HT1080 (cell line): ENCODE data around the gene DCTN2. TPM values are rescaled to one million over a fixed set of nuclear protein-coding genes. Genes with fewer than 3 reads are reported as not detected.
"Not testable (repeated sequence)": the region's sequence is repeated elsewhere in the genome, so short reads cannot be mapped to it uniquely, and the experiment has no call there.

ENCODE experiments used
- DNase-seq: peaks from one replicate; pipeline ENCODE4 v3.0.0-alpha.2; 2015; ENCODE audit warnings: low read depth
- polyA plus RNA-seq, 2 experiments: library from polyadenylated mRNA; depleted of rRNA; stranded (reverse); fragments of >200 nt; gene quantifications; 2 replicates each; pipeline ENCODE4 v1.2.3, GENCODE V29; 2015
- total RNA-seq: library from RNA; depleted of rRNA; stranded (reverse); fragments of >200 nt; shearing (Covaris generic); gene quantifications from 2 replicates; pipeline ENCODE4 v1.2.3, GENCODE V29; 2014; rRNA removed

Gene DCTN2
- total RNA-seq, result 79.5 and 87.1 TPM in 2 replicates
- 158 and 177 TPM in 2 replicates for polyA plus RNA-seq (2015; cell fraction: cytosol; rRNA removed)
- polyA plus RNA-seq (2015; cell fraction: nucleus; rRNA removed), result 152 and 164 TPM in 2 replicates

DNA sequence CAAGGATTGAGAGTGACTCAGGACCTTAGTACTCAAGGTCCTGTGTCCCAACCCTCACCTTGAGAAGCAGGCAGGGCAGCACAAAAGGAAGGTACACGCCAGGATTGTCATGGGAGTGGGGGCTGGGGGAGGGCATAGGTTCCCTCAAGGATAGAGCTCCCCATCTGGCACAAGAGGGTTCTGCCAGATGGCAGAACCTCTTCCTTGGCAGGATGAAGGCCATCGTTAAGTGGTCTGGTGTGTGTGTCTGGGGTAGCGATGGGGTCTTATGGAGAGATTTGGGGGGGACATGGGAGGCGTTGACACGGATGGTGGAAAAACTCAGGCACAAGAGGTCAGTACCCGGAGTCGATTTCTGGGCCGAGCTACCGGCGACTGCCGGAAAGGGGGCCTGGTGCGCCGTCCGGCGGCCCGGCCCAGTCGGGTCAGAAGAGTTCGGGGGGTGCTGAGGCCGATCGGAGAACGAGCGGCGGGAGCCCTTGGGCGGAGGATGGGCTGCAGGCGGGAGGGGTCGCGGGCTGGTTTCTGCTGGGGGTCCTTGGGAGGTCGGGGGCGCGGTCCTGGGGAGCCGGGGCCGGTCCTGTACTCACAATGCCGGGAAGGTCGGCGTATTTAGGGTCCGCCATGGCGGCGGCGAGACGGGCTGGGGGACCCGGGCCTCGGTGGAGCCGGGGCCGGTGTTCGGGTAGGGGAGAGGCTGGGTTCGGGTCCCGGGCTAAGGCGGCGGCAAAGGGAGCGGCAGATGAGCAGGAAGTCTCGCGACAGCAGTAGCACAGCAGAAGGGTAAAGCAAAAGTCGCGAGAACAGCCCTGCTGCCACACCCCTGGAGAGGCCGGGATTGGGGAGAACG, at the start of gene DCTN2:
Gene DCTN2 (minus strand): TSS at position 755 of the 850 bp plus-strand sequence. CDS start 129 bp downstream, at position 626.
- DNase-seq, result peak; percentile 96

GRCh38 chr12:57593187-57593586, 46.2 kb upstream of the DCTN2 start:
- no peak for DNase-seq

DNA sequence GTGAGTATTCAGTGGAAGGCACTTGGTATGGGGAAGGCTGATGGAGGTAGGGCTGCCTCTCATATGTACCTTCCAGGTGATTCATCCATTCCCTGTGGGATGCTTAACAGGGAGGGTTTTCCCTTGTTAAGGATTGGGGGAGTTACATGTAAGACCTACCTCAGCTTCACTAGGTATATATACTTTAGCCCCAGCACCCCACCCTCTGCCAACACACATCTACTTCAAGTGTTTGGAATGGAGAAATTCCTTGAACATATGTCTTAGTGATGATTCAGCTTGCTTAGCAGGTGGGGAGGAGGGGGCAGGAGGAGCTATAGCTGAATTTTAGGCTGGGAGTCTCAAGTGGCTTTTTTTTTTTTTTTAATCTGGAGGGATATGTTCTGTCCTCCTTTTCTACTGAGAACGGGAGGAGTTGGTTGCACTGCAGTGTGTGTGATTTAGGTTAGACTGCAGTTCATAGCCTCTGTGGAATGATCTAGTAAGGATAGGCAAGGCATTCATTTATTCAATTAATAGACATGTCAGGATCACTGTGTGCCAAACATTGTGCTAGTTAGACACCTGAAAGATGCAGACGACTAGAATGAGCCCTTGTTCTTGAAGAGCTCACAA, 45.7 kb upstream of the DCTN2 start:
- no peak for DNase-seq

GRCh38 chr12:57591782-57592325, 44.9 kb upstream of the DCTN2 start:
- no peak for DNase-seq

DNA sequence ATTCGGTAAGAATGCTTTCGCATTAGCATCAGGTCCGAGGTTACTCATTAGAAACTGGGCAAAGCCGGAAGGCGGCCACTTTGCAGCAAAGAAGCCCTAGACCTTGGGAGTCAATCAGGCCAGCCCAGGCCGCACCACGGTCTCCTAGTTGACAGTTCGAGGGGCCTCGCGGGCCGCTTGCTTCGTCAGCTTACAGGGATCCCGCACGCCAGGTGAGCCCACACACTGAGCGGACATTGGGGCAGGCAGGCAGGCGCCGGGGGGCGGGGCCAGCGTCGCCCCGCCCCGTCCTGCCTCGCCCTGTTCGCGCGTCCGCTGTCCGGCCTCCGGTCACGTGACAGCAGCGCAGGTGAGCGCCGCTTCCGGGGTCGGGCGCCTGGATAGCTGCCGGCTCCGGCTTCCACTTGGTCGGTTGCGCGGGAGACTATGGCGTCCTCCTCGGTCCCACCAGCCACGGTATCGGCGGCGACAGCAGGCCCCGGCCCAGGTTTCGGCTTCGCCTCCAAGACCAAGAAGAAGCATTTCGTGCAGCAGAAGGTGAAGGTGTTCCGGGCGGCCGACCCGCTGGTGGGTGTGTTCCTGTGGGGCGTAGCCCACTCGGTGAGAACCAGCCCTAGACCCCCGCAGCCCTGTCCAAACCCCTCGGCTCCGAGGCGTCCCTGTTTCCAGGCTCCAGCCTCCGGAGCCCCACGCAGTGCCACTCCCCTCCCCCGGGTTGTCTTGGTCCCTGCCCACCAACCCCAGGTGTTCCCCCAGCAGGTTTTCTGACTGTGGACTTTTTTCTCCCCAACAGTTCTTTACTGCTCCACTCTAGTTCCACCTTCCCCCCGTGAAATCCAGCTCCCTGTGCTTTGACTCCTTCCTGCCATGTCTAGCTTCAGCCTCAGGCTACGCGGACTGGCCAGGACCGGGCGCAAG, 44.1 kb upstream of the DCTN2 start, which contains the start of gene PIP4K2C:
Gene PIP4K2C (plus strand): TSS at position 329 of the 918 bp plus-strand sequence. CDS start 98 bp downstream, at position 427.
- DNase-seq, result peak; percentile 78

- no peak for DNase-seq
Observed at GRCh38 chr12:57590479-57590863, 43.5 kb upstream of the DCTN2 start.

- not testable (repeated sequence) for DNase-seq
Observed at GRCh38 chr12:57588951-57589610, 42.1 kb upstream of the DCTN2 start.

- DNase-seq, result no peak
Observed at GRCh38 chr12:57586832-57587429, 39.9 kb upstream of the DCTN2 start.

- DNase-seq, result no peak
Observed at GRCh38 chr12:57586128-57586527, 39.1 kb upstream of the DCTN2 start.

DNA sequence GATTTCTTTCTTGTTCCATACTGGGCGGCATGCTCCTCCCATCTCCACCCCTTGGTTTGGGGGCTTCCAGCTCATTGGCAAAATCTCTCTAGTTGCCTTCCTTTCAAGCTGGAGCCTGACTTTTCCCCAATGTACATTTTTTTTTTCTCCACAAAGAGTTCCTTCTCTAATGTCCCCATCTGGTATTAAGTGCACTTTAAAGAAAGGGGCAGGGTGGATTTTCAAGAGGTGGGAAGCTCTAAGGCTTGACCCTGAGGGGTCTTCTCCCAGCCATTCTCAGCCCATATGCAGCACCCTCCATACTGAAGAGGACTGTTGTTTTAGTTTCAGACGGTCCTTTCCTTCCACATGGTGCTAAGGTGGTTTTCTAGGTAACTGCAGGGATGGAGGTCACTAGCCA, 38.2 kb upstream of the DCTN2 start:
- no peak for DNase-seq

DNA sequence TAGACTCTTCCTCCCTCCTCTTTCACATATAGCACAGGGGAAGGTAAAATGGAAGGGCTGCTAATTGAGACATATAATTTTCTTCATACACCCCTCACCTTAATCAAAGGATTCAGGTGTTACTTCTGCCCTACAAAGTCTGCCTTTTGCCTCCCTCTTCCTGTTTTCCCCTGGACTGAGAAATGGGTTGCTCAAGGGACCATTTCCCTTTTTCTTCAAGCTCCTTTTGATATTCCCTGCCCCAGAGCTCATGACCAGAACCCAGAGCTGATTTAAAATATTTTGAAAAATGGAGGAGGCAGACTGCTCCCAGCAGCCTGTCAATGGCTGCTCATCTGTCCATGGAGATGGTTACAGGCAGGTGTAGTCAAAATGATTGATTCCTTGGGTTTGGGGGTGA, 37.7 kb upstream of the DCTN2 start:
- DNase-seq, result no peak

DNA sequence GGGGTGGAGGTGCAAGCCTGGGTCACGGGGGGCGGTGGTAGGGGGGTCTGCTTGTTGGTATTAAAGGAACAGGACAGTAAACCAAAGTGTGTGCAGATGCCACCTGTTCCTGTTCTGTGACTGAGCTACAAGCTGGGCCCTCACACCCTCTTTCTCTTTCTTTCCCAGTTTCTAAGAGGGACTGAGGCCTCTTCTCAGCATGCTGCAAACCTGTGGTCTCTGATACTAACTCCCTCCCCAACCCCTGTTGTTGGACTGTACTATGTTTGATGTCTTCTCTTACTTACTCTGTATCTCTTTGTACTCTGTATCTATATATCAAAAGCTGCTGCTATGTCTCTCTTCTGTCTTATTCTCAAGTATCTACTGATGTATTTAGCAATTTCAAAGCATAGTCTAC, 37.1 kb upstream of the DCTN2 start:
- no peak for DNase-seq

GRCh38 chr12:57583008-57583831, 36.2 kb upstream of the DCTN2 start:
- DNase-seq, result peak; percentile 61

- DNase-seq, result no peak
Observed at GRCh38 chr12:57582440-57582839, 35.4 kb upstream of the DCTN2 start.

DNA sequence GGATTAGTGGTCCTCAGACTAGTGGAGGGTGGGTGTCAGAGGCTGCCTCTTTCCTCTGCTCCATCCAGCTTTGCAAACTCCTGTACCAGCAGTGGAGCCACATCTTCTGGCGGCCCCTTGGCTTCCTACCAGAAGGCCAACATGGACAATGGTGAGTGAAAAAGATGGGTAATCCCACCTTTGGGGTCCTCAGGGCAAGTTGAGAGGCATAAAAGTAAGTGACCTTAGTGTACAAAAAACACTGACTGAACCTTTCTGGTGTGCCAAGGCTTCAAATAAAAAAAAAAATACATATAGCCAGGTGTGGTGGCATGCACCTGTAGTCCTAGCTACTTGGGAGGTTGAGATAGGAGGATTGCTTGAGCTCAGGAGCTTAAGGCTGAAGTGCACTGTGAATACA, 34.8 kb upstream of the DCTN2 start:
- no peak for DNase-seq

GRCh38 chr12:57580466-57580795, 33.4 kb upstream of the DCTN2 start:
- DNase-seq, result no peak

DNA sequence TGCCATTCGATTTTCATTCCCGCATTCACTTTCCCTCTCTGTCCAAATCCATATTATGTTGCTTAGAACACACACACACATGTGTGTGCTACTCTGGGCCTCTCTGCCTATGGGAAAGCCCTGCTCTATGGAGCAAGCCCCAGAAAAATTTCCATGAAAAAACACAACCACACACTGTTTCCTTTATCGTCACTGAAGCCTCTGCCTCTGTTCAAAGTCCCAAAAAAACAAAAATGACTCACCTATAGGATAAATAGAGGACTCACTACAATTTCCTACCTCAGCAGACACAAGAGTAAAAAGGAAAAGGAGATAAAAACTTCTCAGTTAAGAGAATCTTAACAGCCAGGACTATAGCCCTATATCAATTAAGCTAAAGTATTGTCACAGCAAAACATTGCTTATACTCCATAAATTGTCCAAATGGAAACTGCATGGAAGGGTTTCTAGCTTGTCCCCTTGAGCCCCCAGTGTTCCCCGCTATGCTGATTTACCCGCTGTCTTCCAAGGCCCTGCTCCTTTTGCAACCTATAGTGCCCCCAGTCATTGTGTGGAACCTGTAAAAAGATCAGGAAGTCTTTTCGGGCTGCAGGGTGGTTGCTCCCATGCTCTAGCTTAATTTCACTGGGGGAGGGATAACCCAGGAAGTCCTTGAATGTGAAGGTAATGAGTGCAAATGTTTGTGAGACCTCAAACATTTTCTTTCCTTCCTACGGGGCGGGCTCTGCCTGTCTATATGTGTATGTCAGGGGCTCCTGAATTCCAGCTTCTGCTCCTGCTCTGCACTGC, 32.9 kb upstream of the DCTN2 start:
- peak; percentile 65 for DNase-seq

- DNase-seq, result peak; percentile 61
Observed at GRCh38 chr12:57579011-57579410, 32.0 kb upstream of the DCTN2 start.
